NCI-H748 (cell line): ENCODE results near the gene PRKAG2.
A peak's percentile ranks its signal among the peaks of the same experiment; 100 is the strongest.
"Not testable (repeated sequence)": the region's sequence is repeated elsewhere in the genome, so short reads cannot be mapped to it uniquely, and the experiment has no call there.

ENCODE experiments used
- DNase-seq: peaks from one replicate; lab custom pipeline; 2025; ENCODE audit not compliant: unreplicated experiment; lab: John Stamatoyannopoulos, UW

The PRKAG2 gene

DNA sequence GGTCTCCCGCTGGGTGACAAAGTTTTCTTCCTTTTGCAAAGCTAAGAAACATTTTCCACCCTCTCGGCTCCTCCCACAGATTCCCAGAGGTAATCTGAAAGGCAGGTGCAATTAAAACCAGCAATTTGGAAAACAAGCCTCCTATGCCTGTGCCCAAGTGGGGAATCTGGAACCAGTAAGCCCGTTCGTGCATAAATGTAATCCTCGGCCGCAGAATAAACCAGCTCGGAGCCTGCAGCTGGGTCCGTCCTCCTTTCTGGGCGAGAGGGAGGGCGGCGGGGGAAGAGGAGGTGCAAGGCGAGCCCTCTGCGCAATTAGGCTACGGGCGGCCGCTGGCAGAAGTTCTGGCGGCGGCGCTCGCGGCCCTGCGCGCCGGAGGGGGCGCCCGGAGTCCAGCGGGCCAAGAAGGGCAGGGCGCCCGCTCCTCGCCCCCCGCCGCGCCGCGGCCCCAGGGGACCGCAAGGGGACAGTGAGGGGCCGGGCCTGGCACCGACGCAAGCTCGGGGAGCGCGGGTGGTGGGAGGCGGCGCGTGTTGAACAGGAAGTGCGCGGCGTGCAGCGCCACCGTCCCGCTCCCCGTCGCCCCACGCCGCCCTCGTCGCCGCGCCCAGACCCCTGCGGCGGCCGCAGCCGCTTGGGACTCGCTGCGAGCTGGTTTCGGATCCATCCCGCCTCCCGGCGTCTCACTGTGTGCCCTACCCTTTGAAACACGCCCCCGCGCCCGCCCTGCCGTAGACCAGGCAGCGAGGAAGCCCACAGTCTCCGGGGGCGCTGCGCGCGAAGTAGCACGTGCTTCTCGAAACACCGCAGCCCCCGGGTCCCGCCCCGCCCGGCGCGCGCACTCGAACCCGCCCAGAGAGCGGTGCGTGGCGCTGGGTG lies at the start of gene PRKAG2:
Gene PRKAG2 (minus strand): TSS at position 217 of the 879 bp plus-strand sequence. CDS start 495 bp downstream, outside the sequence.
- peak; percentile 70 for DNase-seq

DNA sequence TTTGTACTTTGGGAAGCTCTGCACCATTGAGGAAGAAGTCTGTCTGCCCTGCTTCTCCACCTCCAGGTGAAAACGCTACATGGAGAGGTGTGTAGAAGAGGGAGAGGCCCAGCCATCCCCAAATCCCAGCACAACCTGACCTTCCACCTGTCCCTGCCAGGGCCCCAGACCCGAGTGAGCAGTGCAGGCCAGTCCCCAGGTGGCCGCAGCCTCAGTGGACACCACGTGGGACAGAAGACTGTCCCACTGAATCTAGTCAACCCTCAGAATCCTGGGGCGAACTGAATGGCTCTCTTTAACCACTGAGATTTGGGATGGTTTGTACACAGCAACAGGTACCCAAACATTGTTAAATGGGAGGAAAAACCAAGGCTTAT lies 49.4 kb upstream of the PRKAG2 start:
- no peak for DNase-seq

DNA sequence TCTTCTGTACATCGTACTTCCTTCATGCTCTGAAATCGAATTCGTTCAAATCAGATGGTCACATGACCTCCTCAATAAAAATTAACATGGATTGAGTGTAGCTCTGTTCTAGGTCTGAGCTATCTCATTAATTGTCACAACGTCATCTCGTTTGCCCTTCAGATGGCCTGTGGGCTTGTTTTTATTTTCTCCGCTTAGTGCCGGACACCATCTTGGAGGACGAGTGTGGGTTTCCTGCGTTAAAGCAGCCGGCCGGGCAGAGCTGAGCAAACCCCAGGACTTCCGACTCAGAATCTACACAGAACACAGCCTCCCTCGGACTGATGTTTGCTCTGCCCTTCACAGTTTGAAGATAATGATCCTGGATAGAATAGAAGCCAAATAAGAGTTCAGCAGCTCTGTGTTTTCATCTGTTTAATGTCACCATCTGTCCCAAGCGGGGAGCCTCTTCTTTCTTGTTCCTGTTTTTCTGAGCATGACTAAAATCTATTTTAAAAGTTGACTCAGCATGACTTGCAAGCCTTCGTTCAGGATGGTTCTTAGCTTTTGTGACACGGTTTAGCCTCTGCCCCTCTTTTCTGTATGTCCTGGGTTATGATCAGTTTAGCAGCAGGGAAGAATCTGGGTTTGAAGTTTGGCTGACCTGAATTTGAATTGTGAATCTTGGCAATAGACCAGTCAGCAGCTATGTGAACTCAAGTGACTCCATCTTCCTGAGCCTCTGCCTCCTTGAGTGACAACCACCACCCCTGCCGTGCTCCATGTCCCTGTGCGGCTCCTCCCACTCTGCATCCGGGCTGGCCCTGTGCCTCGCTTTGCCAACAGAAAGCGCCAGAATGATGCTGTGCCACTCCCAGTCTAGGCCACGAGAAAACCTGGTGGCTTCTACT lies 48.8 kb upstream of the PRKAG2 start:
- DNase-seq, result peak; percentile 86

DNA sequence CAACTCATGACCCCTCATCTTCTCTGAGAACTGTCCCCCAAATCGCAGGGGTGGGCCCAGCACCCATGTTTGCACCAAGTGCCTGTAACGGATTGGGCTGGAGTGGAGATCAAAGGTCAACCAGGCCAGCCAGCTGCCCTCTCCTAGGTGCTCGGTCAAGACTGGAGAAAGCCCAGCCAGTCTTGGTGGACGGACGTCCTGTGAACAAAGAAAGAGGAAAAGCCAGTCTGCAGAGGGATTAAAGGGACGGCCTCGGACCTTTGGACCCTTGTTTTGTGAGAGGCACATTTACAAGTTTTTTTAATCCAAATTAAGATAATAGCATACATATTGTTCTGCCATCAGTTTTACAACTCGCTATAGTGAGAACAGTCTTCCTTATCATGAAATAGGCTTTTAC lies 47.6 kb upstream of the PRKAG2 start:
- no peak for DNase-seq

DNA sequence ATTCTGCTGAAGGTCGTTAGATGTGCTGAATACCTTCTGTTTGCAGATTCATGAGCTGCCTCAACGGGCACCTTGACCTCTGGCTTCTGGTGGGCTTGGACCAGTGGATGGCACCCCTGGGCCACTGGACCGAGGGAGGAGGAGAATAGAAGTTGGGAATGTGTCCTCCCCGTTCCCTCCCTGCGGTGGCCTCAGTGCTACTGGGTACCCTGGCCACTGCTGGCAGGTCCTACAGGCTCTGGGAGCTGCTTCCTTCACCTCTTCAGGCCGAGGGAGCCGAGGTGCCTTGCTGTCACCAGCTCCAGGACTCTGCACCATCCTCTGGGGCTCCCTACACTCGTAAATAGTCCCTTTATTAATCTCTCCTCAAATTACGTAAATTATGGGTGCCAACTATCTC lies 47.1 kb upstream of the PRKAG2 start:
- DNase-seq, result no peak

DNA sequence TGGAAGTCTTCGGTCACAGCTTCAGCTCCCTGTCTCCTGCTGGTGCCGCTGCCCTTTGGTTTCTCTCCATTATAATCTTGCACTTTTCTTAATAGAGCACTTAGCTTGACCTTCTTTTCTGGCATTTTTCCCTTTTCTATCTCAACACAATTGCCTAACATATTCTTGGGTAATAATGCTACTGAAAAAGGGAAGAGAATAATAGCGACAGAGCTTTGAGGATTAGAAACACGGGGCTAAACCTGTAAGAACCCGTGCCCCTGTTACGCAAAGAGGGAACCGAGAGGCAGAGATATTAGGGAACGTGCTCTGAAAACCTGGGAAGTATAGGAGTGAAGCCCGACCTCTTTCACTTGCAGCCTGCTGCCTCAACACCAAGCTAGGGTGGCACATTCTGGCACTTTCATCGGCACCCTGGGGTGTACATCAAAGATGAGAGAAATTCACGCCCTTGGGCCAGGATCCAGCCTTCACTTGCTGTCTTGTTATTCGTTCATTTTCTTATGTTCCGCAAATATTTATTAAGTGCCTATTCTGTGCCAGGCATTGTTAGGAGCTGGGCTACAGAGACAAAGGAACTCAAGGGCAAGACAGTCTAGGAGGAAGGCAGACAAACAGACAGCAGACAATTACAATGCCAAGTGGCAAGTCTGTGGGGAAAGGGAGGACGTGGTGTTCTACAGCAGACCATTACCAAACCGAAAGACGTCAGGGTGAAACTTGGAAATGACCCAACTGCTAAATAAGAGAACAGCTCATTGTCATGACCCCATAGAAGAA lies 46.4 kb upstream of the PRKAG2 start:
- DNase-seq, result no peak

DNA sequence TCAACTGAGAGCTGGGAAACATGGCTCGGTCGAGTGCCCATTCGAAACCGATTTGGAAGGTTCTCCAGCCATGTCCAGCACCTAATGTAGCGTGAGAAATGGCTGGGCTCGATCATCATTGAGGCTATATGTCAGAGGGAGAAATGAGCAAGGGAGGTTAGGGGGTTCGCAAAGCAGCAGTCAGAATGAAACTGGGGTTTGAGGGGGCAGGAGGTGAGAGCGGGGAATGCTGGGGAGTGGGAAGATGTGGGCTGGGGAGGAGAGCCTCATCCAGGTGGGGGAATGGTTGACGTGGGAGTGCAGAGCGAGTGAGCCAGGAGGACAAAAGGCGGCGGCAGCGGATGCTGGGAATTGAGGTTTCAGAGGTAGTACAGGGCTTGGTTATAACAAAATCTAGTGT lies 44.5 kb upstream of the PRKAG2 start:
- no peak for DNase-seq

DNA sequence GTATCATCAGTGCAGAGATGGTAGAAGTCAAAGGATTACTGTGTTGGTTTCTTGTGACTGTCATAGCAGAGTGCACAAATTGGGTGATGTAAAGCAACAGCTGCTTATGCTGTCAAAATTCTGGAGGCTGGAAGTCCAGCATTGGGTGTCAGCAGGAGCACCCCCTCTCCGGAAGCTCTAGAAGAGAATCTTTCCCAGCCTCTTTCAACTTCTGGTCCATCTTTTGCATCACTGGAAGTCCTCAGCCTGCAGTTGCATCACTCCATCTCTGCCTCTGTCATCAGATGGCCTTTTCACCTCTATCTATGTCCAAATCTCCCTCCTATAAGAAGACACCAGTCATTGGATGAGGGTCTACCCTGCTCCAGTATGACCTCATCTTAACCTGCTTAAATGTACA lies 43.6 kb upstream of the PRKAG2 start:
- no peak for DNase-seq

DNA sequence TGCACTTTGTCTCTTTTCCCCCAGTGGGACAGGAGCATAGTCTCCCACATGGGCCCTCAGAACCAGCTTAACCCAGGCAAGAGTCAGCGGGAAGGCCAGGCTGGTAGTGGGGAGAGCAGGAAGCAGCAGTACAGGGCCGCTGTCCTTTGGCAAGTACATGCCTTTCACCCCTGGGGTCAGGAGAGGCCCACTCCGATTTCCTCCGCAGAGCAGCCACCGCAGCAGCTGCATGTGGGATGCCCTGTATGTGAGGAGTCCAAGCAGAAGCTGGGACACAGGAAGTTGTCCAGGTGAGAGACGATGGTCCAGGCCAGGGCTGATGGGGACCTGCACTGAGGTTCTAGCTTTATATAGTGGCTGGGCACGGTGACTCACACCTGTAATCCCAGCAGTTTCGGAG lies 42.7 kb upstream of the PRKAG2 start:
- DNase-seq, result no peak

DNA sequence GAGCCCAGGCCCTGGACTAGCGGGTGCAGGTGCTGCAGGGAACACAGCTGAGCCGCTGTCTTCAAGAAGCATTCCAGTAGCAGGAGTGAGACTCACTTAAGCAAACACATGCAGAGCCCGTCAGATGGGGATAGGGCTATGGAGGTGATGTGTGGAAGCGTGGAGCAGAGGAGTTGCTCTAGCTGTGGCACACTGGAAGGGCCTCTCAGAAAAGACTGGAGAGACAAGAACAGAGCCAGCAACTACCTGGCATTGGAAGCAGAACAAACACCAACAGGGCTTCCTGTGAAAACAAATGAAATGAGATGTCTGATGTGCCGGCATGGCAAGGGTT lies 41.6 kb upstream of the PRKAG2 start:
- no peak for DNase-seq

DNA sequence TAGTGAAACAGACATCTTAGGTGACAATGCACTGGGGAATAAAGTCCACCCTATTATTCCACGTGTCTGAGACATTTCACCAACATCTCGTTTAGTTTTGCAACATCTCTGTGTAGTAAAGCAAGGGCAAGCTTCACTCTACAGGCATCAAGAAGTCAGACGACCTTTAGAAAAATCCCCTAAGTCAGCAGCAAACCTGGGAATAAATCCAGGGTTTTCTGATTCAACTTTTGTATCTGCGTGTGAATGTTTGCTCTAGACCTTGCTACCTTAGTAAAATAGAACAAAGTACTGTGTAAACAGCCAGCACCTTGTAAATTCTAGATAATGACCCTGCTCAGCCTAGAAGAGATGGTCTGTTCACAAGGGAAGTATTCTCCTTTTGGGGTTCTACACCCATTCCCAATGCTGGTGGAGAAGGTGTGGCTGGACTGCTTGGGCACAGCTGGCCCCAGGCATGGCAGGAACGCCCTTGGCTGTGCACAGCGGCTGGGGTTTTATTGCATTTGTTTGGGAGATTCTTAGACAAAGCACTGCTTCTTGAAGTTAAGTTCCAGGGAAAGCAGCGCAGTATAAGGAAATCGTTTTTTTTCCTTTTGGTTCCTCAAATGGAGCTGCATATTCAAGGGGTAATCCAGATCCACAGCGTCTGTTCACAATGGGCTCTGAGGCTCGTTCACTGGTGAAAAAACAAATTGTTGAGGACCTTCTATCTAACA lies 41.0 kb upstream of the PRKAG2 start:
- no peak for DNase-seq

DNA sequence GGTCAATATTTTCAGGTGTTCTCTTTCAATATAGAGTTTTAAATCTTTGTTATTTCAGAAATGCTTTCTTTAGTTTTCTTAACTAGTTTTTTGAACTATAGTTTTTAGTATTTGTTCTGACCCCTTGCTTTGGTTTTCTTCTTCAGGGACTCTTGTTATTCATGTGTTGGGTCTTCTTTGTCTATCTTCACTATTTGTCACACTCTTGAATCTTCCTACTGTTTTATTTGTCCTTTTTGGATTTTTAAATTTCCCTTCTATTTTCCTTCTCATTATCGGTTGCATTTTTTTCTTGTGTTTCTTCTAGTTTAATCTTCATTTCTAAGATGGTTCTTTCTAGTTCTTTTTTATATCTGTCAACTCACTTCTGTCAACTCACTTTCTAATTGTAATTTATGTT lies 37.1 kb upstream of the PRKAG2 start:
- DNase-seq, result no peak

DNA sequence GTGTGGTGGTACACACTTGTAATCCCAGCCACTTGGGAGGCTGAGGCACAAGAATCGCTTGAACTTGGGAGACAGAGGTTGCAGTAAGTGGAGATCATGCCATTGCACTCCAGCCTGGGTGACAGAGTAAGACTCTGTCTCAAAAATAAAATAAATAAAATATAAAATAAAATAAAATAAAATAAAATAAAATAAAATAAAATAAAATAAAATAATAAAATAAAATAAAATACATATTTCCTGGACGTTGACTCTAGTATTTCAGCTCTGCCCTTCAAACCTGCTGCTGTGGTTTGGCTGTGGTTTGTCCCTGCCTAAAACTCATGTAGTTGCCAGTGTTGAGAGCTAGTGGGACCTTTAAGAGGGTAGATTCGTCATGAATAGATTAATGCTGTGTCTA lies 33.7 kb upstream of the PRKAG2 start:
- not testable (repeated sequence) for DNase-seq

DNA sequence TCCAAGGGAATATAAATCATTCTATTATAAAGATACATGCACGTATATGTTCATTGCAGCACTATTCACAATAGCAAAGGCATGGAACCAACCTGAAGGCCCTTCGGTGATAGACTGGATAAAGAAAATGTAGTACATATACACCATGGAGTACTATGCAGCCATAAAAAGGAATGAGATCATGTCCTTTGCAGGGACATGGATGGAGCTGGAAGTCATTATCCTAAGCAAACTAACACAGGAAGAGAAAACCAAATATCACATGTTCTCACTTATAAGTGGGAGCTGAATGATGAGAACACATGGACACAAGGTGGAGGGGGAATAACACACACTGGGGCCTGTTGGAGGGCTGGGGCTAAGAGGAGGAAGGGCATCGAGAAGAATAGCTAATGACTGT lies 30.2 kb upstream of the PRKAG2 start:
- not testable (repeated sequence) for DNase-seq

DNA sequence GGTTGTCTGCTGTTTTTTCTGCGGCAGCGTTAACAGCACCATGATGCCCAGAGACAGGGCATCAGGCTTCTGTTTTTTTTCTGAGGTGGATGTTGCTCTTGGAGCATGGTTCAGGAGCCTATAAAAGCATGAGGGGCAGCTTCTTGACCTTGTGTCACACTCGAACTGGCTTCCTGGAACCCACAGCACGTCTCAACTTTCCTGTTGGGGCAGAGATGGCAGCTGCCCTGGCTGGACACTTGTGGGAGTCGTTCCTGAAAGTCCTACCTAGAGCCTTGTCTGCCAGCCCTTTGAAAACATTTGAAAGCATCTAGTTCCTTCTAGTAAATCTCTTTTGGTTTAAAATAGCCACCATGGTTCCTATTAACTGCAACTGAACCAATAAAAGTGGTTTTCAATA lies 28.9 kb upstream of the PRKAG2 start:
- no peak for DNase-seq

DNA sequence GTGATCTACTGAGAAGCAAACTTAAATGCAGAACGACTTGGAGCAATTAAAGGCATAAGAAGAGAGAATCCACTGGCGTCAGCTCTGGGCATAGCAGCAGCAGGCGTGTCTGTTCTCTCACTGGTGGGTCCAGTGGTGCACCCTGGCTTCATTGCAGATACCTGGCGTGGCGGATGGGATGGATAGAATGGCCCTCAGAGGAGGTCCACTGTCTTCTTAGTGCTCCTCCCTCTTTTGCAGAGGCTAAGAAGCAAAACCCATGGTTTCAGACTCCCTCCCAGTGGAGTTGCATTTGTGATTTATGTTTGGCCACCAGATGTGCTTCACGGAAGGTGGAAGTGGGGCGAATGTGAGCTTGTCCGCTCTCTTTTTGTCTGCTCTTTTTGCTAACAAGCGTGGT lies 28.4 kb upstream of the PRKAG2 start:
- no peak for DNase-seq

DNA sequence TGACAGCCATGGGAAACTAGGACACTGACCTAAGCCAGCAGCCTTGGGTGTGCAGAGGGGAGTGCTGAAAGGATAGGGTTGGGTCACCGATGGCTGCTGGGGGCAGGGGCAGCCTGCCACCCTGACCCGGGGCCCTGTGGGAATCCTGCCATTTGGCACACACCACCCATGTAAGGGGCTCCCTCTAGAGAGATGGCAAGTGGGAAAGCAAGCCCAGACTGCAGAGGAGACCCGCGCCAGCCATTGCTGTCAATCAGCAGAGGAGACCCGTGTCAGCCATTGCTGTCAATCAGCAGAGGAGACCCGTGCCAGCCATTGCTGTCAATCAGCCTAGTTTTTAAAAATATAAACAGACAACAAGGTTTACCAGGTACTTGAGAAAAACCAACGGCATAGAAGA lies 27.4 kb upstream of the PRKAG2 start:
- no peak for DNase-seq

DNA sequence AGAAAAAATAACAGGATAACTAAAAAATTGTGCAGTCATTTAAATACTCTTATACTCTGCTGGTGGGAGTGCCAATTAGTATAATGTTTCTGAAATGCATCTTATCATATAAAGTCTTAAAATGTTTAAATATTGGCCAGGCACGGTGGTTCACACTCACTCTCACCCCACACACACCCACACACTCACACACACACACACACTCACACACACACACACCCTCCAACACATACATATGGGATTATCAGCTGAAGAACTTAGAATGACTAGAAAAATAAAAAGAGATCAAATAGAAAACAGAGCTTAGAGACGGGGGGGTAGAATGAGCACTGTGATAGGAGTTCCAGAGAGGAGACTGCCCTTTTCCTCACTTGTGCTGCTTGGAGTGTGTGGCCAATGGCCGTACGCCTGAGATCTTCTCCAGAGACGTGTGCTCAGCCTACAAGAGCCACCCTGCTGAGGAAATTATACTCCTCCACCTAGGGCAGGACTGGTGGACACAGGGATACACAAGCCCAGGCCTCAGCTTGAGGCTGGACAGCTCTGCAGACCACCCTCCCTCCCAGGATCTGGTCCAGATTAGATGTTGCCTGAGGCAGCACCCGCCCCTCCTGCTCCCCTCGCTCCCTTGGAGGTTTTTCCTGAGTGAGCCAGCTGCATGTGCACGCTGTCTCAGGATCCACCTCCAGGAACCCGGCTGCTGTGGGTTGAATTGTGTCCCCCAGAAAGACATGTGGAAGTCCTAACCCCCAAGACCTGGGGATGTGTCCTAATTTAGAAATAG lies 26.5 kb upstream of the PRKAG2 start:
- DNase-seq, result no peak

DNA sequence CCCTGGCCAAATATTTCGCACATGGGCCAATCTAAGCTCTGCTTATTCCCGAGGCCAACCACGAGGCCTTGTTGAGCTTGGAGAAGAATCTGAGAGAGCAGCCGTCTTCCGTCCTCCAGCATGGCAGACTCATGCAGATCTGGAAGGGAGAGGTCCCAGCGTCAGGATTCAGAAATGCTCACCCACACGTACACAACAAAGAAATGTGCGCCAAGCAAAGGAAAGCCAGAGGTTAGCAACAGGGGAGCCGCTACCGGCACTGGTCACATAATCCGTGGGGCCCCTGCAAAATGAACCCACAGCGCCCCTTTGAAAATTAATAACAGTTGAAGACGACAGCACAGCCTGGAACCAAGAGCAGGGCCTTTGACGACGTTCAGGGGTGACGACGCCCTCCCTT lies 25.4 kb upstream of the PRKAG2 start:
- DNase-seq, result no peak

DNA sequence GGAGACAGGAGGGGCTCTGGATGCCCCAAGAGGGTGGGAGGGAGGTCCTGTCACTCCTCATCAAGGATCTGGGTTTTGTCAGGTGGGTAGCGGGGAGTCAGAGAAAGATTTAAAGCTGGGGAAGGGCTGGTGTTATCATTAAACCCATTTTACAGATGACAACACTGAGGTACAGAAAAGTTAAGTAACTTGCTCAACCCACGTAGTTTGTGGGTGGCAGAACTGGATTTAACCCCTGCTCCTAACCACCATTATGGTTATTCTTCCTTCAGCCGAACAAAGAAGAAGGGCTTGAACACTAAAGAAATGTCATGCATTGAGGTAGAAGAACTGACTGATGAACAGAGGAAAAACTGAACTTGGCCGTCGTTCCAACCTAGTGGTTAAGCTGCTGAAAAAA lies 24.9 kb upstream of the PRKAG2 start:
- no peak for DNase-seq
